GM12892 (cell line): Measurements from ENCODE around the gene XPO1. TPM values are rescaled to one million over a fixed set of nuclear protein-coding genes. Genes with fewer than 3 reads are reported as not detected.
"Not testable (repeated sequence)": the region's sequence is repeated elsewhere in the genome, so short reads cannot be mapped to it uniquely, and the experiment has no call there.

Experiments
- DNase-seq: peaks from one replicate; pipeline ENCODE4 v3.0.0; 2011; ENCODE audit not compliant: insufficient read length
- FAIRE-seq: peaks from 2 replicates; lab custom pipeline; 2011; peaks lifted over from hg19 to GRCh38; lab: Jason Lieb, UNC
- POLR2A ChIP-seq: IDR thresholded peaks from 2 replicates; pipeline ENCODE4 v1.6.1; 2011; ENCODE audit warnings: low read depth, low read length, control low read depth
- POLR2AphosphoS5 ChIP-seq: IDR thresholded peaks from 2 replicates; pipeline ENCODE4 v1.6.1; 2011; ENCODE audit warnings: low read depth, low read length, control low read depth
- TAF1 ChIP-seq: IDR thresholded peaks from 2 replicates; pipeline ENCODE4 v1.6.1; 2011; ENCODE audit warnings: low read depth, mild to moderate bottlenecking, control low read depth, low read length, borderline replicate concordance
- polyA plus RNA-seq: library from polyadenylated mRNA; unstranded; fragments of >200 nt; gene quantifications from one replicate; pipeline ENCODE4 v1.2.1, GENCODE V29; 2012; ENCODE audit warnings: missing spikeins, inconsistent platforms; ENCODE audit not compliant: missing spikeins

XPO1 gene
- polyA plus RNA-seq = 172 TPM

GRCh38 chr2:61538200-61538919 is at the start of gene XPO1:
TSS of gene XPO1 (minus strand) at chr2:61538356. CDS start at chr2:61533897, 4,459 bp downstream.
- peak; percentile 87 for DNase-seq
- peak; percentile 94 for FAIRE-seq
- TF ChIP-seq POLR2A (peak; percentile 90; the same call in 1 of the 2 replicates), POLR2AphosphoS5 (no peak; the same call in 1 of the 2 replicates), TAF1 (peak; percentile 87; the same call in 1 of the 2 replicates)

- DNase-seq, FAIRE-seq: not testable (repeated sequence)
These were observed 48.8 kb upstream of the XPO1 start for GRCh38 chr2:61586928-61587327.

- DNase-seq (no peak), FAIRE-seq (peak; percentile 66)
- no peak for TF ChIP-seq POLR2A
These were observed 47.2 kb upstream of the XPO1 start for GRCh38 chr2:61585383-61585782.

GRCh38 chr2:61584368-61584767 is 46.2 kb upstream of the XPO1 start:
- not testable (repeated sequence) for FAIRE-seq, DNase-seq

- TF ChIP-seq TAF1 = no peak
- no peak for TF ChIP-seq POLR2A
- TF ChIP-seq POLR2AphosphoS5 = no peak
- DNase-seq (no peak), FAIRE-seq (no peak)
These were observed 44.0 kb upstream of the XPO1 start for GRCh38 chr2:61582165-61582564.

GRCh38 chr2:61581716-61582115 is 43.6 kb upstream of the XPO1 start:
- DNase-seq (no peak), FAIRE-seq (no peak)
- TF ChIP-seq TAF1 = no peak
- TF ChIP-seq POLR2AphosphoS5 = no peak
- no peak for TF ChIP-seq POLR2A

GRCh38 chr2:61575447-61575859 is 37.3 kb upstream of the XPO1 start:
- no peak for TF ChIP-seq POLR2A
- TF ChIP-seq POLR2AphosphoS5 = no peak
- no peak for TF ChIP-seq TAF1
- FAIRE-seq = peak; percentile 50
- no peak for DNase-seq

GRCh38 chr2:61566566-61566965 is 28.4 kb upstream of the XPO1 start:
- no peak for TF ChIP-seq TAF1
- no peak for TF ChIP-seq POLR2AphosphoS5
- no peak for TF ChIP-seq POLR2A
- FAIRE-seq (no peak), DNase-seq (no peak)

- no peak for FAIRE-seq
- no peak for DNase-seq
- TF ChIP-seq POLR2A (no peak), TAF1 (no peak)
These were observed 24.5 kb upstream of the XPO1 start for GRCh38 chr2:61562615-61563014.

GRCh38 chr2:61558160-61558559 is 20.0 kb upstream of the XPO1 start:
- DNase-seq = no peak
- FAIRE-seq = no peak
- no peak for TF ChIP-seq POLR2AphosphoS5
- no peak for TF ChIP-seq TAF1
- no peak for TF ChIP-seq POLR2A

GRCh38 chr2:61557381-61557780 is 19.2 kb upstream of the XPO1 start:
- FAIRE-seq (no peak), DNase-seq (no peak)
- TF ChIP-seq POLR2A = no peak
- no peak for TF ChIP-seq TAF1
- no peak for TF ChIP-seq POLR2AphosphoS5

GRCh38 chr2:61554604-61555003 is 16.4 kb upstream of the XPO1 start:
- no peak for FAIRE-seq
- TF ChIP-seq POLR2AphosphoS5 (no peak), POLR2A (no peak), TAF1 (no peak)
- DNase-seq = no peak
